ENCODE measurements around the gene SEC24B. TPM values are rescaled to one million over a fixed set of nuclear protein-coding genes. Genes with fewer than 3 reads are reported as not detected.

SEC24B gene
- total RNA-seq, 1 donor from 2014 or later = 31.7 TPM

GRCh38 chr4:109410226-109410625 is 23.4 kb upstream of the SEC24B start:
- no peaks in the 10 kb centered on the region for H3K36me3 Mint-ChIP-seq (ENCODE audit: low read depth)
- H3K27me3 Mint-ChIP-seq (ENCODE audit: low read depth) = no peaks in the 10 kb centered on the region
- TF ChIP-seq, protein P1, sequence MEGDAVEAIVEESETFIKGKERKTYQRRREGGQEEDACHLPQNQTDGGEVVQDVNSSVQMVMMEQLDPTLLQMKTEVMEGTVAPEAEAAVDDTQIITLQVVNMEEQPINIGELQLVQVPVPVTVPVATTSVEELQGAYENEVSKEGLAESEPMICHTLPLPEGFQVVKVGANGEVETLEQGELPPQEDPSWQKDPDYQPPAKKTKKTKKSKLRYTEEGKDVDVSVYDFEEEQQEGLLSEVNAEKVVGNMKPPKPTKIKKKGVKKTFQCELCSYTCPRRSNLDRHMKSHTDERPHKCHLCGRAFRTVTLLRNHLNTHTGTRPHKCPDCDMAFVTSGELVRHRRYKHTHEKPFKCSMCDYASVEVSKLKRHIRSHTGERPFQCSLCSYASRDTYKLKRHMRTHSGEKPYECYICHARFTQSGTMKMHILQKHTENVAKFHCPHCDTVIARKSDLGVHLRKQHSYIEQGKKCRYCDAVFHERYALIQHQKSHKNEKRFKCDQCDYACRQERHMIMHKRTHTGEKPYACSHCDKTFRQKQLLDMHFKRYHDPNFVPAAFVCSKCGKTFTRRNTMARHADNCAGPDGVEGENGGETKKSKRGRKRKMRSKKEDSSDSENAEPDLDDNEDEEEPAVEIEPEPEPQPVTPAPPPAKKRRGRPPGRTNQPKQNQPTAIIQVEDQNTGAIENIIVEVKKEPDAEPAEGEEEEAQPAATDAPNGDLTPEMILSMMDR (conservative IDR thresholded peaks at IDR 0.05) = no peak
- no peaks in the 10 kb centered on the region for H3K9me3 Mint-ChIP-seq
- H3K4me1 Mint-ChIP-seq = peaks cover 5% of the 10 kb centered on the region
- no peak overlapping the region for H3K4me3 Mint-ChIP-seq
- no peak for DNase-seq (ENCODE audit: low read depth, low spot score)
- no peak overlapping the region for H3K27ac Mint-ChIP-seq (ENCODE audit: unreplicated experiment)

GRCh38 chr4:109410776-109411175 is 22.8 kb upstream of the SEC24B start:
- Mint-ChIP-seq H3K4me3 (no peak overlapping the region), H3K4me1 (peaks cover 5% of the 10 kb centered on the region), H3K36me3 (ENCODE audit: low read depth) (no peaks in the 10 kb centered on the region), H3K27me3 (ENCODE audit: low read depth) (no peaks in the 10 kb centered on the region), H3K27ac (ENCODE audit: unreplicated experiment) (no peak overlapping the region), H3K9me3 (no peaks in the 10 kb centered on the region)
- TF ChIP-seq, protein P1 (conservative IDR thresholded peaks at IDR 0.05) = no peak
- DNase-seq (ENCODE audit: low read depth, low spot score) = no peak

GRCh38 chr4:109411964-109412363 is 21.7 kb upstream of the SEC24B start:
- Mint-ChIP-seq H3K9me3 (no peaks in the 10 kb centered on the region), H3K4me3 (no peak overlapping the region), H3K27me3 (ENCODE audit: low read depth) (no peaks in the 10 kb centered on the region), H3K4me1 (no peaks in the 10 kb centered on the region), H3K27ac (ENCODE audit: unreplicated experiment) (no peak overlapping the region), H3K36me3 (ENCODE audit: low read depth) (no peaks in the 10 kb centered on the region)
- TF ChIP-seq, protein P1 (conservative IDR thresholded peaks at IDR 0.05) = no peak
- DNase-seq (ENCODE audit: low read depth, low spot score) = no peak

DNA sequence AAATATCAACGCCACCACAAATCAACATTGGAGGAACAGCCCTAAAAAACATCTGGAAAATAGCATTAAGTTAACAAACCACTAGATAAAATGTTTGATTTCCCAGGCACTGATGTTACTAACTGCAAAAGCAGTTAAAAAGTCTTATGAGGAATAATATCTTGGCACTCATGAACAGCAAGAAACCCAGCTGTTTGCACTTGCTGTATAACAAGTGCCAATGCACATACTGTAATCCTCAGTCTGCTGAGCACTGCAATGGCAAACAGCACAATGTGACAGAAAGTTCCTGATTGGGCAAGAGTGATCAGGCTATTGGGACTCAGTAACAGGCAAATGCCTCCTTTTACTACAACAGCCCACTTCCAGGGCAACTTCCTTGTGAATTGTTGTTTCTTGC is 20.8 kb upstream of the SEC24B start:
- no peaks in the 10 kb centered on the region for H3K36me3 Mint-ChIP-seq (ENCODE audit: low read depth)
- DNase-seq (ENCODE audit: low read depth, low spot score) = no peak
- no peaks in the 10 kb centered on the region for H3K9me3 Mint-ChIP-seq
- TF ChIP-seq, protein P1 (conservative IDR thresholded peaks at IDR 0.05) = no peak
- no peaks in the 10 kb centered on the region for H3K4me1 Mint-ChIP-seq
- H3K27ac Mint-ChIP-seq (ENCODE audit: unreplicated experiment) = no peak overlapping the region
- no peaks in the 10 kb centered on the region for H3K27me3 Mint-ChIP-seq (ENCODE audit: low read depth)
- no peak overlapping the region for H3K4me3 Mint-ChIP-seq

DNA sequence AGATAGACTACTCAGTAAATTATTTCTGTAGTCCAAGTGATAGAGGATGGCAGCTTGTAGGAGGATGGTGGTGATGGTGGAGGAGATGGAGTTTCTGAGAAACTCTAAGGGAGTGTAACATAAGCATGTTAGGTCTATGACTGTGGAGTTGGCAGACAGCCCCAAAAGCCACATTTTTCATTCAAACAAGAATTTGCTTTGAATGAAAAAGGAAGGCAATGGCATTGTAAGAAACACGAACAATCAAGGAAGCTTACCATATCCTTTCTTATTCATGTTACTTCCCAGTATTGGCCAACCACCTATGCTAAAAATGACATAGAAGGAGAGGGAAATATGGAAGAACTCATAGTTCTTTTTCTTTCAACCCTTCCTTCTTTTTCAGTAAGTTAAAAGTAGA is 18.7 kb upstream of the SEC24B start:
- no peaks in the 10 kb centered on the region for H3K27me3 Mint-ChIP-seq (ENCODE audit: low read depth)
- no peak for DNase-seq (ENCODE audit: low read depth, low spot score)
- no peak overlapping the region for H3K4me3 Mint-ChIP-seq
- H3K27ac Mint-ChIP-seq (ENCODE audit: unreplicated experiment) = no peak overlapping the region
- H3K4me1 Mint-ChIP-seq = peaks cover 6% of the 10 kb centered on the region
- no peaks in the 10 kb centered on the region for H3K9me3 Mint-ChIP-seq
- TF ChIP-seq, protein P1 (conservative IDR thresholded peaks at IDR 0.05) = no peak
- H3K36me3 Mint-ChIP-seq (ENCODE audit: low read depth) = no peaks in the 10 kb centered on the region

GRCh38 chr4:109418588-109418987 is 15.0 kb upstream of the SEC24B start:
- peaks cover 11% of the 10 kb centered on the region for H3K4me1 Mint-ChIP-seq

More at GRCh38 chr4:109418588-109418987, 15.0 kb upstream of the SEC24B start:
- H3K27me3 Mint-ChIP-seq (ENCODE audit: low read depth) = no peaks in the 10 kb centered on the region
- no peak overlapping the region for H3K4me3 Mint-ChIP-seq
- no peak for DNase-seq (ENCODE audit: low read depth, low spot score)
- no peaks in the 10 kb centered on the region for H3K36me3 Mint-ChIP-seq (ENCODE audit: low read depth)
- H3K27ac Mint-ChIP-seq (ENCODE audit: unreplicated experiment) = no peak overlapping the region
- TF ChIP-seq, protein P1 (conservative IDR thresholded peaks at IDR 0.05) = no peak
- no peaks in the 10 kb centered on the region for H3K9me3 Mint-ChIP-seq

Measured in neural crest cell (in vitro differentiated cells).